ENCODE results near the gene EPM2AIP1.
"Not testable (repeated sequence)": the region's sequence is repeated elsewhere in the genome, so short reads cannot be mapped to it uniquely, and the experiment has no call there.

The EPM2AIP1 gene

GRCh38 chr3:36992806-36993325 is at the start of gene EPM2AIP1:
EPM2AIP1 (minus strand) TSS chr3:36993131; CDS start chr3:36993077, 54 bp downstream.
- Mint-ChIP-seq H3K4me1 (peaks cover 53% of the 10 kb centered on the region), H3K9me3 (no peaks in the 10 kb centered on the region), H3K27me3 (no peaks in the 10 kb centered on the region), H3K36me3 (peaks cover 53% of the 10 kb centered on the region), H3K27ac (no peak within 1 kb of the TSS), H3K4me3 (no peak within 1 kb of the TSS)
- DNase-seq: no peak
- CTCF ChIA-PET: interaction anchor here (0.6 to 0.9 kb wide), 4 partner anchors 18 to 336 kb away, joined by 3 to 4 read pairs (median 4); no protein-coding TSS in a partner anchor

GRCh38 chr3:37042712-37043111 is 49.8 kb upstream of the EPM2AIP1 start:
- peaks cover 54% of the 10 kb centered on the region for H3K36me3 Mint-ChIP-seq
- DNase-seq, H3K27ac Mint-ChIP-seq, H3K4me1 Mint-ChIP-seq, CTCF ChIA-PET, H3K27me3 Mint-ChIP-seq, H3K9me3 Mint-ChIP-seq, H3K4me3 Mint-ChIP-seq: not testable (repeated sequence)

DNA sequence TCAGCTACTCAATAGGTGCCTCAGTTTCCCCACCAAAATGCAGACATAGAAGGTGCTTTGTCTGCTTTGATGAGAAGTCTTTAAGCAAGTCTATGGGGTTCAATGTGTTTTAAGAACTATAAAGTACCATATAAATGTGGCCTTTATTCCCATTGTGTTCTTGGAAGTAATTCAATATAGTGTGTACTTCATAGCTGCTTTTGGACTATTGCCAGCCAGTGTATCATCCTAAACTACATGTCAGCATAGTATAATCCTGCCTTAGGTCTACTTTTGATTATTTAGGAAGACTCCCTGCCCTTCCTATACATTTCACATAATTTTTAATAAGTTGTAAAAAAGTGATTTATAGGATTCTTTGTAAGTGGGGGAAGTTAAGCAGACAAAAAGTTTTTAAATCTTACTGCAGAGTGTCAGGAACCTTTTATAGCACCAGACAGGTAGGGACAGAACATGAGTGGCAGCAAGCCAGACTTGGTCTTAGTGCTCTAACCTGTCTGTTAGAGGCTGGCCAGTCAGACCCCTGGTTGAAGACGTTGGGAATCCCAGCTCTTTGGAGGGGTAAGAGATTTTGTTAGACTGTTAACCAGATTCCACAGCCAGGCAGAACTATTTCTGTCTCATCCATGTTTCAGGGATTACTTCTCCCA is 48.7 kb upstream of the EPM2AIP1 start:
- CTCF ChIA-PET: no interaction called here
- peaks cover 52% of the 10 kb centered on the region for H3K36me3 Mint-ChIP-seq
- H3K9me3 Mint-ChIP-seq: no peaks in the 10 kb centered on the region
- H3K4me1 Mint-ChIP-seq: no peaks in the 10 kb centered on the region
- H3K4me3 Mint-ChIP-seq: no peak overlapping the region
- no peak for DNase-seq
- no peak overlapping the region for H3K27ac Mint-ChIP-seq
- no peaks in the 10 kb centered on the region for H3K27me3 Mint-ChIP-seq

- CTCF ChIA-PET: no interaction called here
- H3K27me3 Mint-ChIP-seq: no peaks in the 10 kb centered on the region
- H3K27ac Mint-ChIP-seq: no peak overlapping the region
- no peak overlapping the region for H3K4me3 Mint-ChIP-seq
- H3K9me3 Mint-ChIP-seq: no peaks in the 10 kb centered on the region
- no peaks in the 10 kb centered on the region for H3K4me1 Mint-ChIP-seq
- no peak for DNase-seq
- H3K36me3 Mint-ChIP-seq: peaks cover 60% of the 10 kb centered on the region
Measured at GRCh38 chr3:37040231-37040630, 47.3 kb upstream of the EPM2AIP1 start.

DNA sequence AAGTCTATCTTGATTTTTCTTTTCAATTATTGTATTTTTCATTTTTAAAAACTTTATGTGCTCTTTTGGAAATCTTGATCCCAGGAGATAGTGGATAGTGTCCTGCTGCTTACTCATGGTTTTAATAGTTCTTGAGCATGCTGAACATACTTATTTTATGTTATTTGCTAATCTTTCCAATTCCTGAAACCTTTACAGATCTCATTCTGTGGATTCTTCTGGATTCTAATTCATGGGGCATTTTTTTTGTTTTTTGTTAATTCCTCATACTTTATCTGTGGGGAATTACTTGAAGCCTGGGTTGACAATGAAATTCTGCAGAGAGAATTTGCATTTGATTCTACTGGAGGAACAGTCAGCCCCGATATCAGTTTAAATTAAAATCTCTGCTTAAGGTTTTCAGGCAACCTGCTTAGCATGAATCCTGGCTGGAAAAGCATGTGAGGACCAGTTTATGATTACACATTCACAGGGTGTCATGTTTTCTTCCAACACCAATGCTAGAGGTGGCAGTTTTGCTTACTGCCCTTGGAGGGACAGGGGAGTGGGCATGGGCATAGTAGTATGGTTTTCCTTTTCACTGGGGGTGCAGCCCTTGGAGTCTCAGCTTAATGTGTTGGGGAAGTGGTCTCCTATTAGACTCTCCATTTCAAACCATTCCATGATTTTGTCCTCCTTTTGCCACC is 46.4 kb upstream of the EPM2AIP1 start:
- Mint-ChIP-seq H3K9me3 (no peaks in the 10 kb centered on the region), H3K4me1 (no peaks in the 10 kb centered on the region), H3K27ac (no peak overlapping the region), H3K27me3 (no peaks in the 10 kb centered on the region), H3K4me3 (no peak overlapping the region), H3K36me3 (peaks cover 61% of the 10 kb centered on the region)
- no peak for DNase-seq
- CTCF ChIA-PET: no interaction called here

GRCh38 chr3:37037352-37037751 is 44.4 kb upstream of the EPM2AIP1 start:
- H3K4me3 Mint-ChIP-seq: no peak overlapping the region
- CTCF ChIA-PET: no interaction called here
- H3K36me3 Mint-ChIP-seq: peaks cover 69% of the 10 kb centered on the region
- no peaks in the 10 kb centered on the region for H3K4me1 Mint-ChIP-seq
- H3K9me3 Mint-ChIP-seq: no peaks in the 10 kb centered on the region
- no peak for DNase-seq
- no peaks in the 10 kb centered on the region for H3K27me3 Mint-ChIP-seq
- H3K27ac Mint-ChIP-seq: peak overlapping the region; percentile 6

DNA sequence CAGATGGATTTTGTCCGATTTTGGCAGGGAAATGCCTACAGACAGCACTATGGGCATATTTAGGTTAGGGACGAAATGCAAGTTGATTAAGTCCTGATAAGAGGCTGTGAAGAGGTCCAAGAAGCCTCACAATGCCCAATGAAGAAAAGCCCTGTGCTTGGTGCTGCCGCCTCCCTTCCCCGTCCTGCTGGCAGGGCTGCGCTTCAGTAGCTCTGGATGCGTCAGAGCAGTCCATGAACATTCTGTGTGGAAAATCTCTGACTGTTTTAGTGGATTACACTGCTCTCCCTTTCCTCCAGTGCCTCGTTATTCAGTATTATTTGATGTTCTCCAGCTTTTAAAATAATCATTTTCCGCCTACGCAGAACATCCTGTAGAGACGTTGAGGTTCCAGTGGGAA is 40.0 kb upstream of the EPM2AIP1 start:
- DNase-seq: no peak
- Mint-ChIP-seq H3K4me1 (no peaks in the 10 kb centered on the region), H3K27me3 (no peaks in the 10 kb centered on the region), H3K27ac (no peak overlapping the region), H3K4me3 (no peak overlapping the region), H3K9me3 (no peaks in the 10 kb centered on the region), H3K36me3 (peaks cover 62% of the 10 kb centered on the region)
- CTCF ChIA-PET: interaction anchor here (1.0 kb wide), 1 partner anchor 9 kb away, joined by 4 read pairs; no protein-coding TSS in a partner anchor

GRCh38 chr3:37031096-37031682 is 38.3 kb upstream of the EPM2AIP1 start:
- CTCF ChIA-PET: no interaction called here
- peaks cover 57% of the 10 kb centered on the region for H3K36me3 Mint-ChIP-seq
- no peak overlapping the region for H3K27ac Mint-ChIP-seq
- H3K27me3 Mint-ChIP-seq: no peaks in the 10 kb centered on the region
- H3K9me3 Mint-ChIP-seq: no peaks in the 10 kb centered on the region
- no peak overlapping the region for H3K4me3 Mint-ChIP-seq
- H3K4me1 Mint-ChIP-seq: no peaks in the 10 kb centered on the region
- DNase-seq: no peak

DNA sequence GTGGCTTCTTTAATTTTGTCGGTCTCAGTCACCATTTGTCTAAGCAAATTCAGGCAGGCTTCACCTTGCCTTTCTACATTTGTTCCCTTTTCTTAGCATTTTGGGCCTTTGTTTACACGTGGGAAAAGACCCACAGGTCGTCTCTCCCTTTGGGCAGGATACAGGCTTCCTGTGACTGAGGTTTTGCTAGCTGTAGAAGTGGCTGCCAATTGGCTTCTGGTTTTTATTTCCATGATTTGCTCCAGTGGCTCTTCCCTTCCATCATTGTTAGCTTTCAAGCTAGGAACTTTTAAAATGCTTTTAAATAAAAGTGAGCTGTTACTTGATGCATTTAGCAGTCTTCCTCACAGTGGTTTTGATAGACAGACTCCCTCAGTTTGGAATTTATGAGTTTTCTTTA is 37.7 kb upstream of the EPM2AIP1 start:
- no peaks in the 10 kb centered on the region for H3K9me3 Mint-ChIP-seq
- no peak overlapping the region for H3K27ac Mint-ChIP-seq
- H3K36me3 Mint-ChIP-seq: peaks cover 56% of the 10 kb centered on the region
- H3K4me3 Mint-ChIP-seq: no peak overlapping the region
- CTCF ChIA-PET: no interaction called here
- no peaks in the 10 kb centered on the region for H3K27me3 Mint-ChIP-seq
- no peak for DNase-seq
- H3K4me1 Mint-ChIP-seq: no peaks in the 10 kb centered on the region

DNA sequence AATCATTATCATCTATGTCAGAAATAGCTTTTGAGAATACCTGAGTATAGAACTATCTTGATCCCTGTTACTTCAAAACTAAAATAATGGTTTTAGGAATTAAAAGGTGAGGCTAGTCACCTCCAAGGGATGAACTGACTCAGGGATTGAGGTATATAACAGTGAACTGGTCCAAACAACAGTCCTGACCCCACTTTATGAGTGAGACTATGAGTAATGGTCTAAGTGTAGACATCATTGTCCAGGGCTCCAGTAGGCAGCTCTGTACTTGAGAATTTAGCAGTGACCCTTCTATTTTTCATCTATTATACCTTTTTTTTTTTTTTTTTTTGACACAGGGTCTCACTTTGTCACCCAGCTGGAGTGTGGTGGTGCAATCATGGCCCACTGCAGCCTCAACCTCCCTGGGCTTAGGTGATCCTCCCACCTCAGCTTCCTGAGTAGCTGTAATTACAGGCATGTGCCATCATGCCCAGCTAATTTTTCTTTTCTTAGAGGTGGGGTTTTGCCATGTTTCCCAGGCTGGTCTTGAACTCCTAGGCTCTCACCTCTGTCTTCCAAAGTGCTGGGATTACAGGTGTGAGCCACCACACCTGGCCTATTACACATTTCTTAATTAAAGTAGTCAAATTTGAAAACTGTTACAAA is 36.7 kb upstream of the EPM2AIP1 start:
- no peaks in the 10 kb centered on the region for H3K27me3 Mint-ChIP-seq
- no peaks in the 10 kb centered on the region for H3K9me3 Mint-ChIP-seq
- no peak for DNase-seq
- peaks cover 52% of the 10 kb centered on the region for H3K36me3 Mint-ChIP-seq
- H3K4me3 Mint-ChIP-seq: no peak overlapping the region
- peaks cover 4% of the 10 kb centered on the region for H3K4me1 Mint-ChIP-seq
- H3K27ac Mint-ChIP-seq: no peak overlapping the region
- CTCF ChIA-PET: interaction anchor here (0.7 kb wide), 1 partner anchor 51 kb away, joined by 3 read pairs; no protein-coding TSS in a partner anchor

GRCh38 chr3:37029111-37029510 is 36.2 kb upstream of the EPM2AIP1 start:
- peaks cover 54% of the 10 kb centered on the region for H3K36me3 Mint-ChIP-seq
- H3K4me1 Mint-ChIP-seq: peaks cover 6% of the 10 kb centered on the region
- no peaks in the 10 kb centered on the region for H3K9me3 Mint-ChIP-seq
- DNase-seq: no peak
- H3K27me3 Mint-ChIP-seq: no peaks in the 10 kb centered on the region
- H3K4me3 Mint-ChIP-seq: no peak overlapping the region
- CTCF ChIA-PET: no interaction called here
- H3K27ac Mint-ChIP-seq: no peak overlapping the region

DNA sequence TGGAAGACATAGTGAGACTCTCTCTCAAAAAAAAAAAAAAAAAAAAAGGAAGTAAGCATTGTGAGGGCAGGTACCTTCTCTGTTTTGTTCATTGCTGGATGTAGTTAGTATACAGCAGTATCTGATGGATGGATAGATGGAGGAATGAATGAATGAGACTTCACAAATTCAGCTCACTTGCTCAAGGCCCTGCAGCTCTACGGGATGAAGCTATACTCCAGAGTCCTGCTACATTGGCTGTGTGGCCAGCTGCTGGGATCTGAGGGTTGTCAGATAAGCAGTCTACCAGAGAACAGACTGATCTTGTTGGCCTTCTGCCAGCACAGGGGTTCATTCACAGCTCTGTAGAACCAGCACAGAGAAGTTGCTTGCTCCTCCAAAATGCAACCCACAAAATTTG is 35.4 kb upstream of the EPM2AIP1 start:
- H3K27me3 Mint-ChIP-seq: no peaks in the 10 kb centered on the region
- no peak for DNase-seq
- CTCF ChIA-PET: interaction anchor here (0.7 kb wide), 1 partner anchor 35 kb away, joined by 4 read pairs; the partner anchor contains the start of gene MLH1
- no peak overlapping the region for H3K27ac Mint-ChIP-seq
- peaks cover 6% of the 10 kb centered on the region for H3K4me1 Mint-ChIP-seq
- no peaks in the 10 kb centered on the region for H3K9me3 Mint-ChIP-seq
- peaks cover 56% of the 10 kb centered on the region for H3K36me3 Mint-ChIP-seq
- no peak overlapping the region for H3K4me3 Mint-ChIP-seq

GRCh38 chr3:37026851-37027250 is 33.9 kb upstream of the EPM2AIP1 start:
- no peak overlapping the region for H3K27ac Mint-ChIP-seq
- no peaks in the 10 kb centered on the region for H3K9me3 Mint-ChIP-seq
- CTCF ChIA-PET: interaction anchor here (4.4 kb wide), 1 partner anchor 186 kb away, joined by 28 read pairs; no protein-coding TSS in a partner anchor
- no peak for DNase-seq
- H3K4me3 Mint-ChIP-seq: no peak overlapping the region
- H3K27me3 Mint-ChIP-seq: no peaks in the 10 kb centered on the region
- peaks cover 6% of the 10 kb centered on the region for H3K4me1 Mint-ChIP-seq
- H3K36me3 Mint-ChIP-seq: peaks cover 58% of the 10 kb centered on the region
